Body of pancreas (tissue), 4 donors: ENCODE results near the gene ILF3. TPM values are rescaled to one million over a fixed set of nuclear protein-coding genes. Genes with fewer than 3 reads are reported as not detected.

Experiments used
- ATAC-seq: fragments of 150-250 bp; one replicate; pipeline ENCODE4 v1.9.1; 2016
- DNase-seq, 4 donors: peaks; one replicate each; pipeline ENCODE4 v3.0.0-alpha.2; 2019
- H3K27ac ChIP-seq, 4 donors: fragments of 200-600 bp; sonication (generic); 1 replicate in 3 of 4; 2 replicates in 1 of 4; pipeline versions ENCODE4 v1.5.1 to v1.6.1; 2016 to 2019; ENCODE audit warnings: mild to moderate bottlenecking in 1 of 4, mixed read lengths in 1 of 4, moderate library complexity in 1 of 4
- H3K27me3 ChIP-seq, 2 donors: fragments of 200-600 bp; sonication (generic); one replicate each; pipeline ENCODE4 v1.6.0; 2016; ENCODE audit warnings: mild to moderate bottlenecking in 1 of 2
- H3K36me3 ChIP-seq, 2 donors: fragments of 200-600 bp; sonication (generic); replicated peaks in 1 of 2; 2 replicates each; pipeline ENCODE4 v1.5.1; 2016; ENCODE audit warnings: low read depth in 2 of 2; ENCODE audit not compliant: insufficient read depth in 1 of 2
- H3K4me1 ChIP-seq: fragments of 200-600 bp; sonication (generic); one replicate; pipeline ENCODE4 v1.6.0; 2016
- H3K4me3 ChIP-seq, 2 donors: fragments of 200-600 bp; sonication (generic); 1 replicate in 1 of 2; 2 replicates in 1 of 2; pipeline ENCODE4 v1.5.1; 2016 to 2019
- H3K9me3 ChIP-seq, 3 donors: fragments of 200-600 bp; sonication (generic); 1 replicate in 2 of 3; 2 replicates in 1 of 3; pipeline ENCODE4 v1.5.1; 2016
- CTCF ChIP-seq, 7 experiments: fragments of 450-650 bp in 4 of 7; fragments of 200-600 bp in 3 of 7; sonication (generic) in 3 of 7; IDR thresholded peaks; one replicate each; pipeline ENCODE4 v1.5.1; 2016 to 2019; ENCODE audit warnings: antibody characterized with exemption in 7 of 7
- POLR2A ChIP-seq, 3 donors: fragments of 450-650 bp; IDR thresholded peaks; one replicate each; pipeline ENCODE4 v1.6.1; 2016; ENCODE audit warnings: antibody characterized with exemption in 3 of 3, mild to moderate bottlenecking in 2 of 3
- WGBS, 2 donors: methylation state at CpG; one replicate each; pipeline ENCODE4 v1.1.5; 2017; 5-methylcytosine and 5-hydroxymethylcytosine counted together
- intact Hi-C: fragments of 100-400 bp; cut with DNase I; formaldehyde crosslinking; loops from one replicate; pipeline ENCODE4 v1.15.1; 2023
- total RNA-seq, 2 donors: library from RNA; depleted of rRNA; stranded (reverse); fragments of >200 nt; gene quantifications; one replicate each; pipeline ENCODE4 v1.1.0, GENCODE V29; 2016

The ILF3 gene
- total RNA-seq, 2 donors from 2014 or later, result 90.3 to 150 TPM

GRCh38 chr19:10691178-10691881 is 37.2 kb downstream of the ILF3 start:
- Histone ChIP-seq H3K27me3 (no peaks in the 10 kb centered on the region), H3K9me3 (no peaks in the 10 kb centered on the region), H3K36me3 (peaks cover 0 to 24% of the 10 kb centered on the region in 2 donors), H3K4me1 (peaks cover 13% of the 10 kb centered on the region), H3K4me3 (no peak overlapping the region), H3K27ac (no peak overlapping the region)
- TF ChIP-seq CTCF (IDR thresholded peaks at IDR 0.05) (no peak), POLR2A (IDR thresholded peaks at IDR 0.05) (no peak)
- ATAC-seq (no peak), DNase-seq (no peak)
- 83 to 87% methylated on average over 15 to 23 of the region's 23 CpGs for WGBS, 2 donors
- intact Hi-C loops, result no loop called here

- H3K36me3 ChIP-seq, result peaks cover 0 to 21% of the 10 kb centered on the region in 2 donors
- H3K27ac ChIP-seq, result no peak overlapping the region
- no peaks in the 10 kb centered on the region for H3K27me3 ChIP-seq
- no peak overlapping the region for H3K4me3 ChIP-seq
- intact Hi-C loops, result no loop called here
- 73 to 97% methylated on average over 5 of the region's 5 CpGs for WGBS, 2 donors
- ATAC-seq (no peak), DNase-seq (no peak)
- TF ChIP-seq POLR2A (IDR thresholded peaks at IDR 0.05) (no peak), CTCF (IDR thresholded peaks at IDR 0.05) (no peak)
- peaks cover 13% of the 10 kb centered on the region for H3K4me1 ChIP-seq
- H3K9me3 ChIP-seq, result no peaks in the 10 kb centered on the region
These were observed 37.7 kb downstream of the ILF3 start for GRCh38 chr19:10691883-10692282.

GRCh38 chr19:10692673-10693264 is 38.6 kb downstream of the ILF3 start:
- Histone ChIP-seq H3K27me3 (no peaks in the 10 kb centered on the region), H3K4me3 (no peak overlapping the region), H3K4me1 (peaks cover 13% of the 10 kb centered on the region), H3K36me3 (peaks cover 0 to 15% of the 10 kb centered on the region in 2 donors), H3K27ac (no peak overlapping the region), H3K9me3 (no peaks in the 10 kb centered on the region)
- DNase-seq (no peak), ATAC-seq (no peak)
- TF ChIP-seq CTCF (IDR thresholded peaks at IDR 0.05), result no peak
- no peak for TF ChIP-seq POLR2A (IDR thresholded peaks at IDR 0.05)
- intact Hi-C loops, result no loop called here
- 77 to 89% methylated on average over 3 to 5 of the region's 5 CpGs for whole genome bisulfite sequencing, 2 donors

GRCh38 chr19:10694706-10695307 is 40.7 kb downstream of the ILF3 start:
- 40 to 43% methylated on average over 16 of the region's 16 CpGs for WGBS, 2 donors
- no peak overlapping the region for H3K4me3 ChIP-seq

More at GRCh38 chr19:10694706-10695307, 40.7 kb downstream of the ILF3 start:
- peaks cover 0 to 7% of the 10 kb centered on the region in 2 donors for H3K36me3 ChIP-seq
- ATAC-seq (no peak), DNase-seq (no peak)
- no peaks in the 10 kb centered on the region for H3K27me3 ChIP-seq
- H3K9me3 ChIP-seq, result no peaks in the 10 kb centered on the region
- intact Hi-C loops, result no loop called here
- TF ChIP-seq POLR2A (IDR thresholded peaks at IDR 0.05) (no peak), CTCF (IDR thresholded peaks at IDR 0.05) (no peak)
- peaks cover 13% of the 10 kb centered on the region for H3K4me1 ChIP-seq
- no peak overlapping the region for H3K27ac ChIP-seq
